Measurements from ENCODE around the gene EEF1AKMT1.
A peak's percentile ranks its signal among the peaks of the same experiment; 100 is the strongest.

EEF1AKMT1 gene

GRCh38 chr13:20717581-20718542, 55.9 kb downstream of the EEF1AKMT1 start:
- DNase-seq, result no peak

GRCh38 chr13:20716951-20717350, 56.8 kb downstream of the EEF1AKMT1 start:
- no peak for DNase-seq

GRCh38 chr13:20715330-20715712, 58.4 kb downstream of the EEF1AKMT1 start:
- DNase-seq, result no peak

- DNase-seq, result peak; percentile 96
Measured at GRCh38 chr13:20714563-20715329, 59.0 kb downstream of the EEF1AKMT1 start.

DNA sequence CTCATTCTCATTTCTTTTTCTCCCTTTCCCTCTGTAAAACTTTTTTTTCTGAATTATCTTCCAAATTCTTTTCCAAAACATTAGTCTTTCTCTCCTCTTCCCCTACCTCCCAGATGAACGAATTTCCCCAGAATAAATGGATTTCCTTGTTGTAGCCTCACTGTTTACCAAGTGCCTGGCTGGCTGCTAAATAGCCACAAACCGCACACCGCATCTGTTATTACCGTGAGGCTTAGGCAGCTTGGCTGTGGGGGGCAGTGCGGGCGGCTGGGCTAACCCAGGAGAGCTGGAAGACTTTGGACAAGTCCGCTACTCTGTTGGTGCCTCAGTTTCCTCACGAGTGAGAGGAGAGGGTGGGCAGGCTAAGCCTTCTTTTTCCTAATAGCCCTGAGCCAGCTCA, 59.6 kb downstream of the EEF1AKMT1 start:
- DNase-seq, result peak; percentile 69

DNA sequence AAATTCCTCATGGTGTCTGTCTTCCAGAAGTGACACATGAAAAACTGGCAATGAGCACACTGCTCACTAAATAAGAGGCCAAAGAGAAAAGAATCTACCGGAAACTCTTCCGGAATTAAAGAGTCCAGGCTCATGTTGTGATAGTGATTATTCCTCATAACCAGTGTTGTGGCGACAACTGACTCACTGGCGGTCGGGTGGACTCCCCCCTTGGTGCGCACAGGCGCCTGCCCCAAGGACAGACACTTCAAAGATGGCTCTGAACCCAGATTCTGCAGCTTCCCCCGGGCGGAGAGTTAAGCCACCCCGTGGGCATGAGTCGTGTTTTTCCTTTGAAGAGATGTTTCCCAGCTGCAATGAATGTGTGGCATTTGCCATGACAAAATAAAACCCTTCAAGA, 60.0 kb downstream of the EEF1AKMT1 start:
- DNase-seq, result no peak

DNA sequence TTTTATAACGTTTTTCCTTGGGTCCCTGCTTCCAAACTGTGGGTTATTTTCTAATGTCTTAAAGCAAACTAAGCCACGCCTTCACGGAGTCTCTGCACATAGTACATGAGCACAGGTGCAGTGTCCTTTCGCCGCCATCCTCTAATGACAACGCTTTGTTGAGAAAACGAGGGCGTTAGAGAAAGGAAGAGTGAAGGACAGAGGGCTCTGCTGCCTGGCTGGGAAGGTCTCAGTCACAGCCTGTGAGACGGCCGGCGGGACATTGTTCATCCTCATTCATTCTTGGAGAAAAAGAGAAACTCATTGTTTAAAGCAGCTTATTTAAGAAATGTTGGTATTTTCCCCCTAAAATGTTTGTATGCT, 60.8 kb downstream of the EEF1AKMT1 start:
- DNase-seq, result no peak

DNA sequence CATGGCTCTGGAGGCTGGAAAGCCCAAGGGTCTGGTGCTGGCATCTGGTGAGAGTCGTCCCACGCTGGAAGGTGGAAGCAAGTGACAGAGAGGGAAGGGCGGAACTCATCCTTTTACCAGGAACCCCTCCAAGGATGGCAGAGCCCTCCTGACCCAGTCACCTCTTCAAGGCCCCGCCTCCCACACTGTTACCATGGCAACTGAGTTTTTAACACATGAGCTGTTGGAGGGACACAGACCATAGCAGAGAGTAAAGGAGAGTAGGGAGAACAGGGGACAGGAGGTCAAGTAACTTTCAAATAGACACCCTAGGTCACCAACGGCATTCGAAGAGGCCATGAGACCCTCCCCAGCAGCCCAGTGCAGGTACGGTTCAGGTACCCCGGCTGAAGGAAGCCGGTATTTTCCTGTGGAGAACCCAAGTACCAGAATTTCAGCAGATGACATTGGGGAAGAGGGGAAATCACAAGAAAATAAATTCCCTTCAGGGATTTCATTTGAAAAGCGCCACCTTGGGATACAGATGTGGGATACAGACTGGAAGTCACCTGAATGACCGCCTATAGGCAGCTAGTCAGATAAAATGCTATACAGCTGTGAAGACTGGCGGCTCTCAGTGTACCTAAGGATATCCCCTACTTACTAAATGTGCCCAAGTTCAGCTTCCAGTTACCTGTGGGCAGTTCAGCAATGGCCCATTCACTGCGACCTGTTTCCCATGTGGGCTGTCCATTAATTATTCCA, 62.3 kb downstream of the EEF1AKMT1 start:
- no peak for DNase-seq

- DNase-seq, result no peak
Measured at GRCh38 chr13:20709782-20710181, 64.0 kb downstream of the EEF1AKMT1 start.

DNA sequence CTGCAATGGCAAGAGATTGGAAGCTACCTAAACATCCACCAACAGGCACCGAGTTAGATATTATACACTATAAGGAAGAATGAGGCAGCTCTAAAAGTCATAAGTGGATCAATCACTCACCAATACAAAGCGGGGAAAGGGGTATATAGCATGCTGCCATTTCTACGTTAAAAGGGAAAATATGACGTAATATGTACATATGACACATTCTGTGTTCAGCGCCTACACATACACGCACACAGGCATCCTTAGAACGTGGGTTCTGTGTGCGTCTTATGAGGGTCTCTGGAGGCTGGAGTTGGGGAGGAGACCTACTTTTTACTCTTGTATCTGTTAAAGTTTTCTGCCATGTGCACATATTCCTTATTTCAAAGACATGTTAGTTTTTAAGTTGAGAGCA, 64.4 kb downstream of the EEF1AKMT1 start:
- no peak for DNase-seq

GRCh38 chr13:20708216-20708615, 65.5 kb downstream of the EEF1AKMT1 start:
- DNase-seq, result no peak

- DNase-seq, result peak; percentile 18
Measured at GRCh38 chr13:20706661-20707060, 67.1 kb downstream of the EEF1AKMT1 start.

DNA sequence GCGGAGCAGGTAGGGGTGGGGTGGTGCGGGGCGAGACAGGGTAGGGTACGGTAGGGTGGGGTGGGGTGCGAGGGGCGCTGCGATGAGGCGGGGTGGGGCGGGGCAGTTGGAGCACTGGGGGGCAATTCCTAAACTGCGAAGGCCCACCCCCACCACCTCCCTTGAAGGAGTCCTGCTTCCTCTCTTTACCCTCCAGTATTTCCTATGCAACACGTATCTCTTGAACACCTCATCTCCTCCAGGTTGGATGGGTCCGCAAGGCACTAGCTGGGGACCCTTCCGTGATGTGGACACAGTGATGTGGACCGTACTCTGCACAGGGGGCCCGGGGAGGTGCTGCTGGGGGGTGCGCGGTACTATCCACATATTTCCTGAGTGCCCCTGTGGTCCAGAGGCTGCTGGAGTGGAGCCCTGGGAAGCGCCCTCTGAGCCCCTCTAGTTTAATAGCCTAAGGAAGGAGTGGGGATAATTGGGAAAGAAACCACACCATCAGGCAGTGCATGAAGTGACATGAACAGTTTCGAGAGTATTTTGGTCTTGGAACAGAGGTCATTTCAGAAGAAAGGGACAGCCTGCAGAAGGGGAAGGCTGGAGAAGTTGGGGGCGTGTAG, 69.2 kb downstream of the EEF1AKMT1 start:
- peak; percentile 30 for DNase-seq

GRCh38 chr13:20703780-20704458, 69.8 kb downstream of the EEF1AKMT1 start:
- peak; percentile 86 for DNase-seq

- peak; percentile 69 for DNase-seq
Measured at GRCh38 chr13:20702915-20703779, 70.6 kb downstream of the EEF1AKMT1 start, which contains the start of gene IL17D. Gene IL17D (plus strand): TSS chr13:20703699. CDS start chr13:20704002, 303 bp downstream.

- no peak for DNase-seq
Measured at GRCh38 chr13:20702530-20702914, 71.2 kb downstream of the EEF1AKMT1 start.

DNA sequence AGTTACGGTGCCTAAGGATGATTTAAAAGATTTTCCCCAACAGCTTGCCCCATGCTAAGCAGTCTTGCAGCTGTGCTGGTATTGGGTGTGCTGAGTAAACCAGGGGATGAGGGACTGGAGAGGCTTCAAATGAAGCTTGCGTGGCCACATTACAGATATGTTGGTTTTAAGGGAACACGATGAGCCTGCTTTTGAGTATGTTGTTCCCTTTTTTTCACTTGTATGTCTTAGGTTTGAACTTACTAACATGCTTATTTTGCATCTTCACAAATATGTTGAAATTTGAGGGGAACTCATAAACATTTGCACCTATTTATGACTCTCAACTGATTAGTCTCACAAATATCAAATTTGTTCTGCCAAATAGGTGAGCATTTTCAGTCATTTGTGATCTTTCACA, 72.3 kb downstream of the EEF1AKMT1 start:
- DNase-seq, result no peak

DNA sequence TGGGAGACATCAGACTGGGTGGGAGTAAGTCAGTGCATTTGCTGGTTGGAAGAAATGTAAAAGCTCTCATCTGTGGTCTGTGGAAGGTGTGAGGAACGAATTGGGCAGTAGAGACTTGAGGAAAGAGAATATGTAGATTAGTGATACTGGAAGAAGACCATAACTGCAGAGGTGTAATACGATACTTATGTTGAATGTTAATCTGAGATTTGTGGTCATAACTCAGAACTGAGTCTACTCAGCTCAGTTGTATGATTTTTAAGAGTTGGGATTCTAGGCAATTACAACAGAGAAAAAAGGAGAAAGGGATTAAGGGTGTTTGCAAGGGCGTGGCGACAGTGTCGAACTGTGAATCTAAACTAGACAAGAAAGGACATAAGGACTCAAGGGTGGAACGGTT, 73.5 kb downstream of the EEF1AKMT1 start:
- no peak for DNase-seq

- DNase-seq, result no peak
Measured at GRCh38 chr13:20699715-20700114, 74.0 kb downstream of the EEF1AKMT1 start.

- DNase-seq, result no peak
Measured at GRCh38 chr13:20696073-20696472, 77.7 kb downstream of the EEF1AKMT1 start.

- DNase-seq, result no peak
Measured at GRCh38 chr13:20691616-20692015, 82.1 kb downstream of the EEF1AKMT1 start.

Data from right hindlimb (tissue), 1 donor.